HG02884 (cell line): ENCODE measurements around the gene SGTA.

ENCODE experiments used
- ATAC-seq: cut with Tn5 transposase; IDR thresholded peaks from one replicate; pipeline ENCODE4 v1.9.1; 2021; ENCODE audit warnings: mild to moderate bottlenecking, moderate library complexity; ENCODE audit not compliant: unreplicated experiment

Gene SGTA

GRCh38 chr19:2810141-2811091 is 27.3 kb upstream of the SGTA start:
- no peak for ATAC-seq

DNA sequence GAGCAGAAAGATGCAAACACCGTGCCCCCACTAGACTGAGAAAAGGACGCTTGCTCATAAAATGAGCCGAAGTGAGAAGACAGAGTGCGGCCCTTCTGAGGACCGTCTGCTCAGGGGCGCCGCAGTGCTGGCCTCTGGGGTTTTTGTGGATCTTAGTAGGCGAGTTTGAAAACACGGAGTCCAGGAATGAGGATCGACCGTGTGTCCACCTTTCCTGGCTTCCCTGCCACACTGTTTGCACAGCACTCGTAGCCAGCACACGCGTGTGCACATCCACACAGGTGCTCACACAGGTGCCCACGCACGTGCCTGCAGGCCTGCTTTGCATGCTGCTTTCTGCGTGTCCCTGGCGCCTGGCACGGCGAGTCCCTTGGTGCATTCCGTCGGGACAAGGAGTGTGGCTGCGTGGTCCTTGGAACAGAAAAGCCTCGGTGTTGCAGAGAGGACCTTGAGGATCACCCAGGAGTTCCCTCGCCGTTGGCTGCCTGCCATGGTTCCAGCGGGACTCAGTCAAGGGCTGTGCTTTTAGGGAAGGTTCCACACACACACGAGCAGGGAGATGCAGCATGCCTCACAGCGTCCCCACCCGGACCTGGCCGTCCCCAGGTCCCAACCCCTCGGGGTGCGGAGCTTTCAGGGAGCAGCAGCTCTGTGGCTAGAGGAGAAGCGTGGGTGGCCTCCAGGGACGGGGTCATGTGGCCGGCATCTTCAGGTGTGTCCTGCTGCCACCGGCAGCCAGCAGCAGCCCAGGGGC is 26.5 kb upstream of the SGTA start:
- no peak for ATAC-seq

- no peak for ATAC-seq
Measured at GRCh38 chr19:2808129-2808941, 25.3 kb upstream of the SGTA start.

DNA sequence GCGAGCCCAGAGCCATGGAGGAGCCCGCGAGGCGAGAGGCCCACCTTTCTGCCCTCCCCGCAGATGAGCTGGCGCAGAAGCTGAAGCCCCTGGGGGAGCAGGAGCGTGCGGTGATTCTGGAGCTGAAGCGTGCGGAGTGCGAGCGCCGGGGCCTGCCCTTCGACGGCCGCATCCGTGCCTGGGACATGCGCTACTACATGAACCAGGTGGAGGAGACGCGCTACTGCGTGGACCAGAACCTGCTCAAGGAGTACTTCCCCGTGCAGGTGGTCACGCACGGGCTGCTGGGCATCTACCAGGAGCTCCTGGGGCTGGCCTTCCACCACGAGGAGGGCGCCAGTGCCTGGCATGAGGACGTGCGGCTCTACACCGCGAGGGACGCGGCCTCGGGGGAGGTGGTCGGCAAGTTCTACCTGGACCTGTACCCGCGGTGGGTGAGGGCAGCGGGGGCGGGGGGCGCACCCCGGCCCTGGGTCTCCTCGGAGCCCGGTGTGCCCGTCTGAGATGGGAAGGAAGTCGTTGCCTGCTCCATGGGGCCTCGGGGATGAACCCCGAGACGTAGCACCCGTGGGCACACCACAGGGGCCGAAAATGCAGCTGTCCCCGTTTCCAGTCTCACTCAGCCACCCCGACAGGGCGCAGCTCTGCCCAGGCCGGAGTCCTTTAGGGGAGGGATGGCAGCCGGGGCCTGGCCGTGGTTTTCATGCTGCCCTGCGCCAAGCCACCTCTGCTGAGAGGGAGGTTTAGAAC is 24.5 kb upstream of the SGTA start:
- no peak for ATAC-seq

GRCh38 chr19:2806736-2807378 is 23.8 kb upstream of the SGTA start:
- ATAC-seq = no peak

GRCh38 chr19:2805991-2806649 is 23.0 kb upstream of the SGTA start:
- ATAC-seq = no peak

GRCh38 chr19:2805261-2805900 is 22.3 kb upstream of the SGTA start:
- ATAC-seq = no peak

DNA sequence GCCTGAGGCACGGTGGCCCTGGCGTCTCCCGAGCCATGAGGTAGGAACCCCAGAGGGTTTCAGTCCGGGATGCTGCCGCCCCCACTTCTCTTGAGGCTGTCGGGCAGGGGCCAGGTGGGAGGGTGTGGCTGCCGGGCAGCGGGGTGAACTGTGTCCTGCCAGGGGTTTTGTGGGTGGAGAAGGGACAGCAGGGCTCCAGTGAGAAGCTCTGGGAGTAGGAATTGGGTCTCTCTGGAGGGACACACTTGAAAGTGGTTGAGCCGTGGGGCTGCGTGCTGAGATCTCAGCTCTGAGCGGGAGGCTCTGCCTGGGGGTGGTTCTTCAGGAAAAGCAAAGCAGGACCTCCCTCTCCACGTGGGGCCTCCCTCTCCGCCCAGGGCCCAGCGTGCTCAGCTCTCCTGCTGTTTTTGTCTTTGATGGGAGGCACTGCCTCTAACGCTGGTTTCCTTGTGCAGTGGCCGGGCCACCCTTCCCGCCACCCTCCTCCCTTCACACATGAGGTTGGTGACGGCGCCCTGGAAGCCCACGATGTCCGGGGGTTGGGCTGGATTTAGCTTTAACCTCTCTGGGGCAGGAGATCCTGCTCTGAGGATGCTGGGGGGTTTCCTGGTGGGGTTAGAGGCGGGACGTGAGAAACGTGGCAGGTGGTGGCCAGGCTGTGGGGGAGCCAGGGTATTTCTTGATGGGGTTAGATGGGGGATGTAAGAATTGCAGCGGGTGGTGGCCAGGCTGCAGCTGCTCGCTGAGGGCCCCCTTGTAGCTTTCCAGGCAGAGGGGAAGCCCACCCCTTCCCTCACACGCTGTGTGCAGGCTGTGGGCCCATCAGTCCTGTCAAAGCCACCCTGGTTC is 21.3 kb upstream of the SGTA start:
- ATAC-seq = no peak

- no peak for ATAC-seq
Measured at GRCh38 chr19:2803486-2804155, 20.5 kb upstream of the SGTA start.

DNA sequence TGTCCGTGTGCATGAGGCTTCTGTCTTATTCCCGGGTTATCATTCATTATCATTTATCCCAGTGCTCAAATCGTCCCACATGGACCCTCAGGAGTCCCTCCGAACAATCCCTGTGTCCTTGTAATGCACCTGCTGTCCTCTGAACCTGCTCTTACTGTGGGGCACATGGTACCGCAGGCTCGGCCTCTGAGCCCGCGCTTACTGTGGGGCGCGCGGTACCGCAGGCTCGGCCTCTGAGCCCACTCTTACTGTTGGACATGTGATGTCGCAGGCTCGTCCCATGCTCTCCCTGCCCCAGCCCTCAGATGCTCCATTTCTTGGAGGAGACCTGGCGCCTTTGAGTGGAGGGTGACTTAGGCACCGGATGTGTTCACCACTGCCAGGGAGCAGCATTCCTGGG is 19.8 kb upstream of the SGTA start:
- ATAC-seq = no peak

DNA sequence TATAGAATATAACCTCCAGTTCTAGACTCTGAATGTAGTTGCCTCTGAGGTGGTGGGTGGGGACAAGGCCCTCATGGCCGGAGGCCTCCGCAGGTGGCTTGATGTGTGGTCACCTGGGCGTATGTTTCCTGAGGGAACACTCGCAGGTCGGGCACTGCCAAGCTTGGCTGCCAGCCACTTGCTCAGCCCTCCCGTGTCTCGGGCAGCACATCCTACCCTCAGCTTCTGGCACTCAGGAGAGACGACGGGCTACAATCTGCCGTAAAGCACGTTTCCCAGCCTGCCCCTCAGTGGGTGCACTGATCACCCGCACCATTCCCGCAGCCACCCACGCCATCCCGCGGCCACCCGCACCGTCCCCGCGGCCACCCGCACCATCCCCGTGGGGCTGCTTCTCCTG is 17.4 kb upstream of the SGTA start:
- no peak for ATAC-seq

DNA sequence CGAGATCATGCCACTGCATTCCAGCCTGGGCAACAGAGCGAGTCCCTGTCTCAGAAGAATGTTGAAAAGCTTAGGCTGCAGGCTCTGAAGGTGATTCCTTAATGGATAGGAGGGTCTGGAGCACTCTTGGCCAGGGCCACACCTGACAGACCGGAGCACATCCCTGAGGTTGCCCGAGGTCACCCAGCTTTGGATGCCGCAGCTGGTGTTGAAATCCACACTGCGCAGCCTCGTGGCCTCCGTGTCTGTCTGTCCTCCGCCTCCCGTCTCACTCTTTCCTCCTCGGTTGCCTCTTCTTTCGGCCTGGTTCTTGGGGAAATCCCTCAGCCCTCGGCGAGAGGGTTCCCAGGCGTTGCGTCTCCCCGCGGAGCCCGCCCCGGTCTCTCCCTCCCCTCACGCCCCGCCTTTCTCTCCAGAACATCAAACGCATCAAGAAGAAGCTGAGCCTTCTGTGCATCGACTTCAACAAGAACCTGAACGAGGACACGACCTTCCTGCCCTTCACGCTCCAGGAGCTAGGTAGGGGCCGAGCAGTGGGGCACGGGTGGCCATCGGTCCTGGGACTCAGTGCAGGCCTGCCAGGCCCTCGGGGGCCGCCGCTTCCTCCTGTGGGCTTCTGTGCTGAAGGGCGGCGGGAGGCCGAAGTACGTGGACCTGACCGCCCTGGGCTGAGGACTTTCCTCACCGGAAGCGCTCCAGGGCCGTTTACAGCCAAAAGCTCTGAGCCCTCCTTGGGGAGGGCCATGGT is 16.4 kb upstream of the SGTA start:
- ATAC-seq = no peak

GRCh38 chr19:2798733-2799132 is 15.7 kb upstream of the SGTA start:
- ATAC-seq = no peak

- no peak for ATAC-seq
Measured at GRCh38 chr19:2798158-2798685, 15.1 kb upstream of the SGTA start.

DNA sequence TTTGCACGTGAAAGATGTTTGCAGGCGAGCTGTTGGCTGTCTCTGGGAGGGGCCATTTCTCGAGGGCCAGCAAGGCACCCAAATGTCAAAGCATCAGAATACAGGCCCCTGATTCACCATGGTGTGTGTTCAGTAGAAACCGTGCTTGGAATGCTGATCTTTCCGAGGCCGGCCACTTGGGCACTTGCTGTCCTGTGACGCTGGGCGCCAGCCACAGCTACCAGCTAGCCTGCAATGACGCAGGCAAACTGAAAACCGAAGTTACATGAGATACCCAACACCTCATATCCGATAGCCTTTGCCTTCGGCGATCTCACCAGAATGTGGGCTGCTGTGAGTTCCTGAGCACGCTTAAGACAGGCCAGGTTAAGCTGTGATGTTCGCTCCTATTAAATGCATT is 14.2 kb upstream of the SGTA start:
- no peak for ATAC-seq

DNA sequence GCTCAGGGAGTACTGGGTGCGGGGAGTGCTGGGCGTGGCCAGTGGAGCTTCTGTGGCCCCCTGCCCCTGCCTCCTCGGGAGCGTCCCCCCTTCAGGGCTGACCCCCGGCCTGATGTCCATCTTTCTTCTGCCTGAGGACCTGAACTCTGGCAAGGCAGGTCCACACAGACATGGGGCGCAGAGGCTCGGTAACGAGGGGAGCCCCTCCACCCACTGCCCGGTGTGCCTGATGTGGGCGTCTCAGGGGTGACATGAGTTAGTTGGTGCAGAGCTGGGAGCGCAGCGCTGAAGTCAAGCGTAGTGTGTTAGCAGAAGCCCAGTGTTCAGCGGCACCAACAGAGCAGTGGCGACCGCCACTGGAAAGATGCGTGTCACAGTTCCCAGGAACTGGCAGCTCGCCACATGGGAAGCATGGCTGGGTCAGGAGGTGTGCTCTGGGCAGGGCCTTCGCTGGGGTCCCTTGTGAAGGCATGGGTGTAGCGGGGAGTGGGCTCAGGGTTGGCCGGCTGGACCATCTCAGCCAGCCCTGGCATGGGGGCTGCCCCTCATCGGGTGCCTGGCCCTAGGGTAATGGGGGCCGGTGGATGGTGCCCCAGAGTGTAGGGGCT is 13.7 kb upstream of the SGTA start:
- ATAC-seq = no peak
